HG02610 (cell line): Measurements from ENCODE around the gene OASL.
"Not testable (repeated sequence)": the region's sequence is repeated elsewhere in the genome, so short reads cannot be mapped to it uniquely, and the experiment has no call there.

ENCODE experiments used
- ATAC-seq: cut with Tn5 transposase; IDR thresholded peaks from one replicate; pipeline ENCODE4 v1.9.1; 2021; ENCODE audit warnings: mild to moderate bottlenecking, moderate library complexity; ENCODE audit not compliant: unreplicated experiment

Gene OASL

GRCh38 chr12:121038861-121039668, at the start of gene OASL:
Gene OASL, minus strand, starts transcription at chr12:121039246. Its CDS starts 275 bp downstream, at chr12:121038971.
- ATAC-seq: peak; percentile 46

- no peak for ATAC-seq
These were observed 49.1 kb upstream of the OASL start for GRCh38 chr12:121088195-121088585.

GRCh38 chr12:121087467-121088194, 48.6 kb upstream of the OASL start:
- ATAC-seq: no peak

- no peak for ATAC-seq
These were observed 47.8 kb upstream of the OASL start for GRCh38 chr12:121086781-121087295.

- ATAC-seq: no peak
These were observed 46.7 kb upstream of the OASL start for GRCh38 chr12:121085506-121086353.

GRCh38 chr12:121085069-121085468, 46.0 kb upstream of the OASL start:
- no peak for ATAC-seq

GRCh38 chr12:121084229-121084628, 45.2 kb upstream of the OASL start:
- no peak for ATAC-seq

GRCh38 chr12:121080909-121081308, 41.9 kb upstream of the OASL start:
- ATAC-seq: no peak

- ATAC-seq: no peak
These were observed 40.8 kb upstream of the OASL start for GRCh38 chr12:121079736-121080272.

- ATAC-seq: not testable (repeated sequence)
These were observed 38.4 kb upstream of the OASL start for GRCh38 chr12:121077440-121077839.

- ATAC-seq: not testable (repeated sequence)
These were observed 36.9 kb upstream of the OASL start for GRCh38 chr12:121075911-121076310.

GRCh38 chr12:121072147-121072546, 33.1 kb upstream of the OASL start:
- ATAC-seq: no peak

- ATAC-seq: no peak
These were observed 30.2 kb upstream of the OASL start for GRCh38 chr12:121069206-121069605.

GRCh38 chr12:121065345-121065744, 26.3 kb upstream of the OASL start:
- ATAC-seq: no peak

- ATAC-seq: not testable (repeated sequence)
These were observed 25.5 kb upstream of the OASL start for GRCh38 chr12:121064586-121064985.

- no peak for ATAC-seq
These were observed 25.1 kb upstream of the OASL start for GRCh38 chr12:121064116-121064515.

- ATAC-seq: no peak
These were observed 23.5 kb upstream of the OASL start for GRCh38 chr12:121062391-121063045.

- no peak for ATAC-seq
These were observed 22.8 kb upstream of the OASL start for GRCh38 chr12:121061831-121062230.

GRCh38 chr12:121060149-121061001, 21.3 kb upstream of the OASL start:
- ATAC-seq: no peak
